Ishikawa (cell line): ENCODE results near the gene C20orf173.

ENCODE experiments used
- CEBPB ChIP-seq: IDR thresholded peaks from 2 replicates; pipeline ENCODE4 v1.6.1; 2012
- CREB1 ChIP-seq: IDR thresholded peaks from 2 replicates; pipeline ENCODE4 v1.6.1; 2012; ENCODE audit warnings: low read depth
- EGR1 ChIP-seq: IDR thresholded peaks from 2 replicates; pipeline ENCODE4 v1.6.1; 2012
- EP300 ChIP-seq: IDR thresholded peaks from 2 replicates; pipeline ENCODE4 v1.6.1; 2012; ENCODE audit warnings: borderline replicate concordance
- FOXM1 ChIP-seq: IDR thresholded peaks from 2 replicates; pipeline ENCODE4 v1.6.1; 2012; ENCODE audit warnings: low read depth, borderline replicate concordance
- RAD21 ChIP-seq: IDR thresholded peaks from 2 replicates; pipeline ENCODE4 v1.6.1; 2012; ENCODE audit warnings: low read depth
- TAF1 ChIP-seq: IDR thresholded peaks from 2 replicates; pipeline ENCODE4 v1.6.1; 2012; ENCODE audit warnings: low read depth, mild to moderate bottlenecking
- TEAD4 ChIP-seq: IDR thresholded peaks from 2 replicates; pipeline ENCODE4 v1.6.1; 2012
- YY1 ChIP-seq: IDR thresholded peaks from 2 replicates; pipeline ENCODE4 v1.6.1; 2012; ENCODE audit warnings: low read depth
- ZBTB7A ChIP-seq: IDR thresholded peaks from 2 replicates; pipeline ENCODE4 v1.6.1; 2012; ENCODE audit warnings: low read depth
- TF ChIP-seq, protein P1 (sequence below): IDR thresholded peaks from 2 replicates; pipeline ENCODE4 v1.6.1; 2012
- TF ChIP-seq, protein P2 (sequence below): IDR thresholded peaks from 2 replicates; pipeline ENCODE4 v1.6.1; 2012
- TF ChIP-seq, protein P3 (sequence below): IDR thresholded peaks from 2 replicates; pipeline ENCODE4 v1.6.1; 2012; ENCODE audit warnings: low read depth, mild to moderate bottlenecking

DNA sequence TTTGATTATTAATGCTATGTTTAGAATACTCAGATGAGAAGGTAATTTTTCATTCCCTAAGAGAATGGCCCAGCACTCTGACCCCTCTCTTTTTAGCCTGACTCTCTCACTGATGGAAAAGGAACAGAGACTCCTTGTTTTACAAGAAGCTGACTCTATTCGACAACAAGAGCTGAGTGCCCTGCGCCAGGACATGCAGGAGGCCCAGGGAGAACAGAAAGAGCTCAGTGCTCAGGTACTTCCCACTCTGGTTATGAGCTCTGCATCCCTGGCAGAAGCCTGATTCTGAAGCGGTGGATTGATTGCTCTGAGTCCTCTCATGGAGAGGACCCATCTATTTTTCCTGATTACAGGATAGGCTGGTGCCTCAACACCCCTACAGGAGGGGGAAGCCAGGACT lies 33.0 kb downstream of the C20orf173 start:
- TF ChIP-seq EGR1 (no peak), EP300 (no peak), CREB1 (no peak), ZBTB7A (no peak), TAF1 (no peak), CEBPB (no peak), TEAD4 (no peak), YY1 (no peak), RAD21 (no peak), FOXM1 (no peak)
- TF ChIP-seq, protein P1, sequence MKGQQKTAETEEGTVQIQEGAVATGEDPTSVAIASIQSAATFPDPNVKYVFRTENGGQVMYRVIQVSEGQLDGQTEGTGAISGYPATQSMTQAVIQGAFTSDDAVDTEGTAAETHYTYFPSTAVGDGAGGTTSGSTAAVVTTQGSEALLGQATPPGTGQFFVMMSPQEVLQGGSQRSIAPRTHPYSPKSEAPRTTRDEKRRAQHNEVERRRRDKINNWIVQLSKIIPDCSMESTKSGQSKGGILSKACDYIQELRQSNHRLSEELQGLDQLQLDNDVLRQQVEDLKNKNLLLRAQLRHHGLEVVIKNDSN = no peak
- TF ChIP-seq, protein P2, sequence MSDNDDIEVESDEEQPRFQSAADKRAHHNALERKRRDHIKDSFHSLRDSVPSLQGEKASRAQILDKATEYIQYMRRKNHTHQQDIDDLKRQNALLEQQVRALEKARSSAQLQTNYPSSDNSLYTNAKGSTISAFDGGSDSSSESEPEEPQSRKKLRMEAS = no peak
- TF ChIP-seq, protein P3, sequence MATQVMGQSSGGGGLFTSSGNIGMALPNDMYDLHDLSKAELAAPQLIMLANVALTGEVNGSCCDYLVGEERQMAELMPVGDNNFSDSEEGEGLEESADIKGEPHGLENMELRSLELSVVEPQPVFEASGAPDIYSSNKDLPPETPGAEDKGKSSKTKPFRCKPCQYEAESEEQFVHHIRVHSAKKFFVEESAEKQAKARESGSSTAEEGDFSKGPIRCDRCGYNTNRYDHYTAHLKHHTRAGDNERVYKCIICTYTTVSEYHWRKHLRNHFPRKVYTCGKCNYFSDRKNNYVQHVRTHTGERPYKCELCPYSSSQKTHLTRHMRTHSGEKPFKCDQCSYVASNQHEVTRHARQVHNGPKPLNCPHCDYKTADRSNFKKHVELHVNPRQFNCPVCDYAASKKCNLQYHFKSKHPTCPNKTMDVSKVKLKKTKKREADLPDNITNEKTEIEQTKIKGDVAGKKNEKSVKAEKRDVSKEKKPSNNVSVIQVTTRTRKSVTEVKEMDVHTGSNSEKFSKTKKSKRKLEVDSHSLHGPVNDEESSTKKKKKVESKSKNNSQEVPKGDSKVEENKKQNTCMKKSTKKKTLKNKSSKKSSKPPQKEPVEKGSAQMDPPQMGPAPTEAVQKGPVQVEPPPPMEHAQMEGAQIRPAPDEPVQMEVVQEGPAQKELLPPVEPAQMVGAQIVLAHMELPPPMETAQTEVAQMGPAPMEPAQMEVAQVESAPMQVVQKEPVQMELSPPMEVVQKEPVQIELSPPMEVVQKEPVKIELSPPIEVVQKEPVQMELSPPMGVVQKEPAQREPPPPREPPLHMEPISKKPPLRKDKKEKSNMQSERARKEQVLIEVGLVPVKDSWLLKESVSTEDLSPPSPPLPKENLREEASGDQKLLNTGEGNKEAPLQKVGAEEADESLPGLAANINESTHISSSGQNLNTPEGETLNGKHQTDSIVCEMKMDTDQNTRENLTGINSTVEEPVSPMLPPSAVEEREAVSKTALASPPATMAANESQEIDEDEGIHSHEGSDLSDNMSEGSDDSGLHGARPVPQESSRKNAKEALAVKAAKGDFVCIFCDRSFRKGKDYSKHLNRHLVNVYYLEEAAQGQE = no peak
